Measurements from ENCODE around the gene MPV17L2. TPM values are rescaled to one million over a fixed set of nuclear protein-coding genes. Genes with fewer than 3 reads are reported as not detected.
A peak's percentile ranks its signal among the peaks of the same experiment; 100 is the strongest.

Gene MPV17L2
- total and polyA plus RNA-seq, 10 of the 15 experiments (the other 5 are each of a cell fraction or from before 2014, with no cell fraction given), result 5.1 to 57.2 (median 22.9) TPM

- TF ChIP-seq TCF3 (IDR thresholded peaks at IDR 0.05; ENCODE audit: borderline replicate concordance, insufficient read depth, low read depth, low read length) (no peak), EZH2 (IDR thresholded peaks at IDR 0.05; ENCODE audit: borderline replicate concordance, control insufficient read depth, low read depth, low read length) (no peak), HDAC2 (IDR thresholded peaks at IDR 0.05) (no peak), MEF2B (IDR thresholded peaks at IDR 0.05; ENCODE audit: partially characterized antibody, poor library complexity, severe bottlenecking) (peak; percentile 35), NBN (IDR thresholded peaks at IDR 0.05) (no peak), HCFC1 (IDR thresholded peaks at IDR 0.05; ENCODE audit: low read length) (no peak), SREBF1 (IDR thresholded peaks at IDR 0.05; ENCODE audit: low read length) (no peak), RAD21 (IDR thresholded peaks at IDR 0.05; ENCODE audit: insufficient read depth, low read depth, low read length) (no peak), ZNF207 (IDR thresholded peaks at IDR 0.05; ENCODE audit: borderline replicate concordance) (no peak), SMC3 (IDR thresholded peaks at IDR 0.05; ENCODE audit: borderline replicate concordance, low read length) (no peak), MLLT1 (IDR thresholded peaks at IDR 0.05) (peak; percentile 83), DPF2 (IDR thresholded peaks at IDR 0.05) (no peak), RELB (IDR thresholded peaks at IDR 0.05; ENCODE audit: low read depth) (no peak; the same call in 1 of the 2 replicates), USF2 (IDR thresholded peaks at IDR 0.05; ENCODE audit: borderline replicate concordance, low read depth, low read length) (no peak), BRCA1 (IDR thresholded peaks at IDR 0.05; ENCODE audit: low read depth, low read length) (no peak), ZNF384 (IDR thresholded peaks at IDR 0.05; ENCODE audit: borderline replicate concordance, low read depth, low read length) (no peak)
- TF ChIP-seq, protein P1, sequence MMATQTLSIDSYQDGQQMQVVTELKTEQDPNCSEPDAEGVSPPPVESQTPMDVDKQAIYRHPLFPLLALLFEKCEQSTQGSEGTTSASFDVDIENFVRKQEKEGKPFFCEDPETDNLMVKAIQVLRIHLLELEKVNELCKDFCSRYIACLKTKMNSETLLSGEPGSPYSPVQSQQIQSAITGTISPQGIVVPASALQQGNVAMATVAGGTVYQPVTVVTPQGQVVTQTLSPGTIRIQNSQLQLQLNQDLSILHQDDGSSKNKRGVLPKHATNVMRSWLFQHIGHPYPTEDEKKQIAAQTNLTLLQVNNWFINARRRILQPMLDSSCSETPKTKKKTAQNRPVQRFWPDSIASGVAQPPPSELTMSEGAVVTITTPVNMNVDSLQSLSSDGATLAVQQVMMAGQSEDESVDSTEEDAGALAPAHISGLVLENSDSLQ (IDR thresholded peaks at IDR 0.05), result no peak
- TF ChIP-seq, protein P2, sequence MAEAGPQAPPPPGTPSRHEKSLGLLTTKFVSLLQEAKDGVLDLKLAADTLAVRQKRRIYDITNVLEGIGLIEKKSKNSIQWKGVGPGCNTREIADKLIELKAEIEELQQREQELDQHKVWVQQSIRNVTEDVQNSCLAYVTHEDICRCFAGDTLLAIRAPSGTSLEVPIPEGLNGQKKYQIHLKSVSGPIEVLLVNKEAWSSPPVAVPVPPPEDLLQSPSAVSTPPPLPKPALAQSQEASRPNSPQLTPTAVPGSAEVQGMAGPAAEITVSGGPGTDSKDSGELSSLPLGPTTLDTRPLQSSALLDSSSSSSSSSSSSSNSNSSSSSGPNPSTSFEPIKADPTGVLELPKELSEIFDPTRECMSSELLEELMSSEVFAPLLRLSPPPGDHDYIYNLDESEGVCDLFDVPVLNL (IDR thresholded peaks at IDR 0.05; ENCODE audit: low read depth, low read length), result no peak
- TF ChIP-seq, protein P3, sequence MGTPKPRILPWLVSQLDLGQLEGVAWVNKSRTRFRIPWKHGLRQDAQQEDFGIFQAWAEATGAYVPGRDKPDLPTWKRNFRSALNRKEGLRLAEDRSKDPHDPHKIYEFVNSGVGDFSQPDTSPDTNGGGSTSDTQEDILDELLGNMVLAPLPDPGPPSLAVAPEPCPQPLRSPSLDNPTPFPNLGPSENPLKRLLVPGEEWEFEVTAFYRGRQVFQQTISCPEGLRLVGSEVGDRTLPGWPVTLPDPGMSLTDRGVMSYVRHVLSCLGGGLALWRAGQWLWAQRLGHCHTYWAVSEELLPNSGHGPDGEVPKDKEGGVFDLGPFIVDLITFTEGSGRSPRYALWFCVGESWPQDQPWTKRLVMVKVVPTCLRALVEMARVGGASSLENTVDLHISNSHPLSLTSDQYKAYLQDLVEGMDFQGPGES (IDR thresholded peaks at IDR 0.05), result no peak
- TF ChIP-seq, protein P4, sequence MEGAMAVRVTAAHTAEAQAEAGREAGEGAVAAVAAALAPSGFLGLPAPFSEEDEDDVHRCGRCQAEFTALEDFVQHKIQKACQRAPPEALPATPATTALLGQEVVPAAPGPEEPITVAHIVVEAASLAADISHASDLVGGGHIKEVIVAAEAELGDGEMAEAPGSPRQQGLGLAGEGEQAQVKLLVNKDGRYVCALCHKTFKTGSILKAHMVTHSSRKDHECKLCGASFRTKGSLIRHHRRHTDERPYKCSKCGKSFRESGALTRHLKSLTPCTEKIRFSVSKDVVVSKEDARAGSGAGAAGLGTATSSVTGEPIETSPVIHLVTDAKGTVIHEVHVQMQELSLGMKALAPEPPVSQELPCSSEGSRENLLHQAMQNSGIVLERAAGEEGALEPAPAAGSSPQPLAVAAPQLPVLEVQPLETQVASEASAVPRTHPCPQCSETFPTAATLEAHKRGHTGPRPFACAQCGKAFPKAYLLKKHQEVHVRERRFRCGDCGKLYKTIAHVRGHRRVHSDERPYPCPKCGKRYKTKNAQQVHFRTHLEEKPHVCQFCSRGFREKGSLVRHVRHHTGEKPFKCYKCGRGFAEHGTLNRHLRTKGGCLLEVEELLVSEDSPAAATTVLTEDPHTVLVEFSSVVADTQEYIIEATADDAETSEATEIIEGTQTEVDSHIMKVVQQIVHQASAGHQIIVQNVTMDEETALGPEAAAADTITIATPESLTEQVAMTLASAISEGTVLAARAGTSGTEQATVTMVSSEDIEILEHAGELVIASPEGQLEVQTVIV (IDR thresholded peaks at IDR 0.05; ENCODE audit: borderline replicate concordance, partially characterized antibody), result no peak
Observed at GRCh38 chr19:18205200-18205892, 12.3 kb downstream of the MPV17L2 start (continued).

Measured in GM12878 (cell line).